C4-2B (cell line): ENCODE data around the gene TEX36.
"Not testable (repeated sequence)": the region's sequence is repeated elsewhere in the genome, so short reads cannot be mapped to it uniquely, and the experiment has no call there.

Experiments used
- H3K27ac ChIP-seq: fragments of 450-650 bp; 2 replicates; pipeline ENCODE4 v1.5.1; 2017
- ZFX ChIP-seq: fragments of 450-650 bp; IDR thresholded peaks from 2 replicates; pipeline ENCODE4 v1.6.1; 2017
- TF ChIP-seq, protein P1 (sequence below): fragments of 450-650 bp; conservative IDR thresholded peaks from 2 replicates; pipeline ENCODE4 v1.5.1; 2017; ENCODE audit warnings: mild to moderate bottlenecking

Gene TEX36

DNA sequence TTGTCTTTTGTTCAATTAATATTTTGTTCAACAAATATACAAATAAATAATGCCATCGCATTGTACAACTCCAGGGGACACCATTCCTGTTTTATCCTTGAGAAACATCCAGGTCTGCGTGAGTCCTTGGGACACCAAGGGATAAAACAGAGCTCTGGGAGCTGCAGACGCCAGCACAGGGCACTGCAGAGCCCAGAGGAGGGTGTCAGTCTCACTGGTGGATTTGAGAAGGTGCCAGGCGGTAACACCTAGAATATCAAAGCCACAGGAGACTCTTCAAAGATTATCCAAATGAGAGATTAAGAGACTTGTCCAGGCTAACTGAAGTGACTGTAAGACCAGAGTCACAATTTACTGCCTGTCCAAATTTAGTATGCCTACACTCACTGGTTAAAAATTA lies 55.3 kb downstream of the TEX36 start:
- TF ChIP-seq, protein P1, sequence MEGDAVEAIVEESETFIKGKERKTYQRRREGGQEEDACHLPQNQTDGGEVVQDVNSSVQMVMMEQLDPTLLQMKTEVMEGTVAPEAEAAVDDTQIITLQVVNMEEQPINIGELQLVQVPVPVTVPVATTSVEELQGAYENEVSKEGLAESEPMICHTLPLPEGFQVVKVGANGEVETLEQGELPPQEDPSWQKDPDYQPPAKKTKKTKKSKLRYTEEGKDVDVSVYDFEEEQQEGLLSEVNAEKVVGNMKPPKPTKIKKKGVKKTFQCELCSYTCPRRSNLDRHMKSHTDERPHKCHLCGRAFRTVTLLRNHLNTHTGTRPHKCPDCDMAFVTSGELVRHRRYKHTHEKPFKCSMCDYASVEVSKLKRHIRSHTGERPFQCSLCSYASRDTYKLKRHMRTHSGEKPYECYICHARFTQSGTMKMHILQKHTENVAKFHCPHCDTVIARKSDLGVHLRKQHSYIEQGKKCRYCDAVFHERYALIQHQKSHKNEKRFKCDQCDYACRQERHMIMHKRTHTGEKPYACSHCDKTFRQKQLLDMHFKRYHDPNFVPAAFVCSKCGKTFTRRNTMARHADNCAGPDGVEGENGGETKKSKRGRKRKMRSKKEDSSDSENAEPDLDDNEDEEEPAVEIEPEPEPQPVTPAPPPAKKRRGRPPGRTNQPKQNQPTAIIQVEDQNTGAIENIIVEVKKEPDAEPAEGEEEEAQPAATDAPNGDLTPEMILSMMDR: no peak
- TF ChIP-seq ZFX: no peak
- no peak overlapping the region for H3K27ac ChIP-seq

DNA sequence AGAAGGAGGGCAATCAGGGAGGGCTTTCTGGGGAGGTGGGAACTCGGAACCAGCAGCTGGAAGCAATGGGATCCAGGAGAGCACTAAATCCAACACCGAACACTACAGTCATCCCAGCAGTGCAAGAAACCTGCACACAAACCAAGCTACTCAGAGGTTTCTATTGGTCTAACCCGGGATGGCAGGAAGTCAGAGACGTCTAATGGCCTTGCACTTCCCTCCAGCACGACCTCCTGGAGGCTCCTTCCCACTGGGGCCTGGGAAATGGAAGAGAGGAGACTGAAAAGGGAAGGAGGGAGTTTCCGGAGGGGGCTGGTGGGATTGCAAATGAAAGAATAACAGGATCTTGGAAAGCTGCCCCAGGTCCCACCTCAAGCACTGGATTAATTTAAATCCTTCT lies 56.3 kb downstream of the TEX36 start:
- no peak for TF ChIP-seq ZFX
- TF ChIP-seq, protein P1: no peak

DNA sequence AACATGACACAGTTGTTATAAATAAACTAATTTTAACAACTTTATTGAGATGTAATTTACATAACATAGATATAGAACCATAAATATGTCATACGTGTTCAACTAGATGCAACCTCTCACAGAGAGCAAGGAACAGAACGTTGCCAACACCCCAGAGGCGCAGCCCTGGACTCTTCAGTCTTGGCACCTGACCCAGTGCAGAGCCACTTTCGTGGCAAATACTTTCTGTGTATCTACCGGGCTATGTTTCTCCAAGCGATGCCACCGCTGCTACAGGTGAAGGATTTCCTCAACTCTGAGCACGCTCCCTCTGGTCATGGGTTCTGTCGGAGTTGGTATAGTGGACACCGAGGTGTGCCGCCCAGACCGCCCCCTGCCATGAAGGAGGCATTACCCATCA lies 57.4 kb downstream of the TEX36 start:
- H3K27ac ChIP-seq: peak overlapping the region; percentile 28; the same call in 1 of the 2 replicates
- no peak for TF ChIP-seq ZFX
- TF ChIP-seq, protein P1: no peak

More for the DNA sequence above, 56.3 kb downstream of the TEX36 start:
- H3K27ac ChIP-seq: peak overlapping the region; percentile 28

DNA sequence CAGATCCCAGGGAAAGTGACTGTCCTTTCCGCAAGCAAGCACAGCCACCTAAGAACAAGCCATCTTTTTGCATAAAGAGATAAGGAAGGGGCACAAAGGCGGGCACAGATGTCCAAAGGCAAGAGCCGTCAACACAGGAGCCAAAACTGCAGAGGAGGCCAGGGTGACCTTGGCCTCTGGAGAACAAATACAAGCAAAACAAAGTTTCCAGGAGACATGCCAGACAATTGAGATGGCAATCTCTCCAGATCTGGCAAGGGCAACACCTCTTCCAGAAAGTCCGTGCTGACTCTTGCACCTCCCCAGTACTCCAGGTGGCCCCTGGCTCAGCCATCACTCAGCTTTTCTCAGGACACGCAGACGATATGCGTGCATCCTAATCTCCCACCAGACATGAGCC lies 58.2 kb downstream of the TEX36 start:
- H3K27ac ChIP-seq: peak overlapping the region; percentile 66
- TF ChIP-seq, protein P1: no peak
- no peak for TF ChIP-seq ZFX

- no peak overlapping the region for H3K27ac ChIP-seq
- no peak for TF ChIP-seq ZFX
- TF ChIP-seq, protein P1: no peak
Observed at GRCh38 chr10:125621052-125621451, 61.9 kb downstream of the TEX36 start.

- no peak overlapping the region for H3K27ac ChIP-seq
- TF ChIP-seq, protein P1: no peak
- no peak for TF ChIP-seq ZFX
Observed at GRCh38 chr10:125620401-125620800, 62.6 kb downstream of the TEX36 start.

DNA sequence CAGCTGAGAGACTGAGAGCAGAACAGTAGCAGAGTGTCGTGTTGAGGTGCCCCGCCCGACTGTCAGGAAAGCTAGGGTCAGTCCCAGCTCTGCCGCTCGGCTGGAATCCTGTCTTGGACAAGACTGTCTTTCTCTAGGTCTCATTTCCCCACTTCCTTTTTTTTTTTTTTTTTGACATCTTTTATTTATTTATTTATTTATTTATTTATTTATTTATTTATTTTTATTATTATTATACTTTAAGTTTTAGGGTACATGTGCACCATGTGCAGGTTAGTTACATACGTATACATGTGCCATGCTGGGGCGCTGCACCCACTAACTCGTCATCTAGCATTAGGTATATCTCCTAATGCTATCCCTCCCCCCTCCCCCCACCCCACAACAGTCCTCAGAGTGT lies 69.9 kb downstream of the TEX36 start:
- not testable (repeated sequence) for H3K27ac ChIP-seq

DNA sequence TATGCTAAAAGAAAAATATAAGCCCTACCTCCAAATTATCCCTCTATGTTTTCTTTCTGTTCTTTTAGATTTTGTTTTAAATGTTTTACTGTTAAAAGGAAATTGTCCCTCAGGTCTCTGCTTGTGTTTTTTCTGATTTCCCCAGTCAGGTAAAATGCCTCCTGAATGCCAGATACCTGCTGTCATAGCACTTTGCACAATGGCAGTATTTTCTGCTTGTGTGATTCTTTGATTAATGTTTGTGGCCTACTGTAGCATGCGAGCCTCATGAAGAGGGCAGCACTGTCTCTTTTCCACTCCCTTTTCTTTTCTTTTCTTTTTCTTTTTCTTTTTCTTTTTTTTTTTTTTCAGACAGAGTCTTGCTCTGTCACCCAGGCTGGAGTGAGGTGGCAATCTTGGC lies 71.2 kb downstream of the TEX36 start:
- H3K27ac ChIP-seq: peak overlapping the region; percentile 51

More for the DNA sequence above, 71.2 kb downstream of the TEX36 start:
- TF ChIP-seq, protein P1: no peak
- TF ChIP-seq ZFX: no peak
